Liver (tissue), 3 donors: ENCODE results near the gene ZNF615.
"Not testable (repeated sequence)": the region's sequence is repeated elsewhere in the genome, so short reads cannot be mapped to it uniquely, and the experiment has no call there.

Experiments
- CTCF ChIP-seq: fragments of 150-350 bp; IDR thresholded peaks from 2 replicates; pipeline ENCODE4 v1.5.1; 2017; ENCODE audit warnings: improper control_type of control experiment, low read depth, low read length; ENCODE audit not compliant: missing input control
- EGR1 ChIP-seq, 2 donors: IDR thresholded peaks; 2 replicates each; pipeline ENCODE4 v1.6.1; 2016 to 2018; ENCODE audit warnings: antibody characterized with exemption in 2 of 2, low read depth in 2 of 2
- FOXA2 ChIP-seq: IDR thresholded peaks from 2 replicates; pipeline ENCODE4 v1.6.1; 2016; ENCODE audit warnings: antibody characterized with exemption
- HNF4G ChIP-seq: IDR thresholded peaks from 2 replicates; pipeline ENCODE4 v1.6.1; 2016; ENCODE audit warnings: antibody characterized with exemption
- JUND ChIP-seq, 2 donors: IDR thresholded peaks; 2 replicates each; pipeline ENCODE4 v1.6.1; 2016; ENCODE audit warnings: antibody characterized with exemption in 2 of 2
- MAX ChIP-seq: IDR thresholded peaks from 2 replicates; pipeline ENCODE4 v1.6.1; 2016; ENCODE audit warnings: antibody characterized with exemption
- RAD21 ChIP-seq, 2 donors: IDR thresholded peaks; 2 replicates each; pipeline ENCODE4 v1.6.1; 2016; ENCODE audit warnings: antibody characterized with exemption in 2 of 2, mild to moderate bottlenecking in 2 of 2
- REST ChIP-seq: IDR thresholded peaks from 2 replicates; pipeline ENCODE4 v1.6.1; 2016; ENCODE audit warnings: antibody characterized with exemption, mild to moderate bottlenecking
- RXRA ChIP-seq, 2 donors: IDR thresholded peaks; 2 replicates each; pipeline ENCODE4 v1.6.1; 2017 to 2018; ENCODE audit warnings: antibody characterized with exemption in 2 of 2, mild to moderate bottlenecking in 1 of 2
- SP1 ChIP-seq: IDR thresholded peaks from 2 replicates; pipeline ENCODE4 v1.6.1; 2018; ENCODE audit warnings: antibody characterized with exemption, mild to moderate bottlenecking
- YY1 ChIP-seq: IDR thresholded peaks from 2 replicates; pipeline ENCODE4 v1.6.1; 2016; ENCODE audit warnings: antibody characterized with exemption, mild to moderate bottlenecking
- donor health status: healthy.
- donor health status: healthy.

GRCh38 chr19:52051736-52052135, 43.7 kb upstream of the ZNF615 start:
- TF ChIP-seq REST; FOXA2; EGR1 (IDR thresholded peaks at IDR 0.05; ENCODE audit: low read depth in 2 of 2); CTCF; MAX; YY1; SP1; JUND (IDR thresholded peaks at IDR 0.05); HNF4G; RXRA (IDR thresholded peaks at IDR 0.05); RAD21 (IDR thresholded peaks at IDR 0.05): not testable (repeated sequence)
